Hepatocyte (in vitro differentiated cells): ENCODE results near the gene STPG4. TPM values are rescaled to one million over a fixed set of nuclear protein-coding genes. Genes with fewer than 3 reads are reported as not detected.

Experiments
- DNase-seq: peaks from one replicate; pipeline ENCODE4 v3.0.0-alpha.2; 2016; ENCODE audit warnings: low spot score
- H2AFZ ChIP-seq: fragments of 200-600 bp; sonication (generic); 2 replicates; pipeline ENCODE4 v1.6.0; 2016; ENCODE audit warnings: antibody characterized with exemption, mild to moderate bottlenecking
- H3K27ac ChIP-seq: fragments of 200-600 bp; sonication (generic); 2 replicates; pipeline ENCODE4 v1.5.1; 2016; ENCODE audit warnings: mild to moderate bottlenecking
- H3K27me3 ChIP-seq: fragments of 200-600 bp; sonication (generic); 2 replicates; pipeline ENCODE4 v1.6.1; 2016
- H3K36me3 ChIP-seq: fragments of 200-600 bp; sonication (generic); replicated peaks from 2 replicates; pipeline ENCODE4 v1.5.1; 2016; ENCODE audit warnings: low read depth; ENCODE audit not compliant: insufficient read depth
- H3K4me1 ChIP-seq: fragments of 200-600 bp; sonication (generic); 2 replicates; pipeline ENCODE4 v1.5.1; 2016; ENCODE audit warnings: mild to moderate bottlenecking, moderate library complexity; ENCODE audit not compliant: insufficient read depth
- H3K4me2 ChIP-seq: fragments of 200-600 bp; sonication (generic); 2 replicates; pipeline ENCODE4 v1.6.0; 2016
- H3K4me3 ChIP-seq: fragments of 200-600 bp; sonication (generic); 2 replicates; pipeline ENCODE4 v1.5.1; 2016; ENCODE audit warnings: mild to moderate bottlenecking
- H3K79me2 ChIP-seq: fragments of 200-600 bp; sonication (generic); 2 replicates; pipeline ENCODE4 v1.6.0; 2017; ENCODE audit warnings: mild to moderate bottlenecking
- H3K9me2 ChIP-seq: fragments of 200-600 bp; sonication (generic); replicated peaks from 2 replicates; pipeline ENCODE4 v1.6.0; 2017; ENCODE audit warnings: mild to moderate bottlenecking; ENCODE audit not compliant: insufficient read depth
- H3K9me3 ChIP-seq: fragments of 200-600 bp; sonication (generic); 2 replicates; pipeline ENCODE4 v1.5.1; 2016; ENCODE audit warnings: low read depth, mild to moderate bottlenecking
- H4K20me1 ChIP-seq: fragments of 200-600 bp; sonication (generic); 2 replicates; pipeline ENCODE4 v1.6.0; 2016; ENCODE audit warnings: mild to moderate bottlenecking; ENCODE audit not compliant: insufficient read depth, poor library complexity, severe bottlenecking
- EZH2 ChIP-seq: fragments of 200-600 bp; sonication (generic); IDR thresholded peaks from 2 replicates; pipeline ENCODE4 v1.6.1; 2016; ENCODE audit warnings: antibody characterized with exemption, mild to moderate bottlenecking, borderline replicate concordance
- EZH2phosphoT487 ChIP-seq: fragments of 200-600 bp; sonication (generic); IDR thresholded peaks from one replicate; pipeline ENCODE4 v1.6.1; 2018; ENCODE audit warnings: antibody characterized with exemption, mild to moderate bottlenecking, low read depth, moderate library complexity; ENCODE audit not compliant: unreplicated experiment, severe bottlenecking
- WGBS: methylation state at CpG from one replicate; pipeline ENCODE4 v1.1.6; 2016; ENCODE audit warnings: low lambda C conversion rate; ENCODE audit errors: missing lambda C conversion rate; 5-methylcytosine and 5-hydroxymethylcytosine counted together
- polyA plus RNA-seq: library from polyadenylated mRNA; unstranded; fragments of >200 nt; fragmentation: Nextera tagmentation; extraction: Ambion mirVana; gene quantifications from 2 replicates; pipeline ENCODE4 v1.2.1, GENCODE V29; 2016
- total RNA-seq: library from RNA; depleted of rRNA; stranded (reverse); fragments of >200 nt; gene quantifications from 2 replicates; pipeline ENCODE4 v1.2.3, GENCODE V29; 2014
- TF ChIP-seq, protein P1 (sequence below): fragments of 200-600 bp; sonication (generic); IDR thresholded peaks from 2 replicates; pipeline ENCODE4 v1.5.1; 2016; ENCODE audit warnings: antibody characterized with exemption, mild to moderate bottlenecking; ENCODE audit not compliant: poor library complexity

Gene STPG4
- total and polyA plus RNA-seq, 2 experiments from 2014 or later = 0.19 TPM; not detected in 1

DNA sequence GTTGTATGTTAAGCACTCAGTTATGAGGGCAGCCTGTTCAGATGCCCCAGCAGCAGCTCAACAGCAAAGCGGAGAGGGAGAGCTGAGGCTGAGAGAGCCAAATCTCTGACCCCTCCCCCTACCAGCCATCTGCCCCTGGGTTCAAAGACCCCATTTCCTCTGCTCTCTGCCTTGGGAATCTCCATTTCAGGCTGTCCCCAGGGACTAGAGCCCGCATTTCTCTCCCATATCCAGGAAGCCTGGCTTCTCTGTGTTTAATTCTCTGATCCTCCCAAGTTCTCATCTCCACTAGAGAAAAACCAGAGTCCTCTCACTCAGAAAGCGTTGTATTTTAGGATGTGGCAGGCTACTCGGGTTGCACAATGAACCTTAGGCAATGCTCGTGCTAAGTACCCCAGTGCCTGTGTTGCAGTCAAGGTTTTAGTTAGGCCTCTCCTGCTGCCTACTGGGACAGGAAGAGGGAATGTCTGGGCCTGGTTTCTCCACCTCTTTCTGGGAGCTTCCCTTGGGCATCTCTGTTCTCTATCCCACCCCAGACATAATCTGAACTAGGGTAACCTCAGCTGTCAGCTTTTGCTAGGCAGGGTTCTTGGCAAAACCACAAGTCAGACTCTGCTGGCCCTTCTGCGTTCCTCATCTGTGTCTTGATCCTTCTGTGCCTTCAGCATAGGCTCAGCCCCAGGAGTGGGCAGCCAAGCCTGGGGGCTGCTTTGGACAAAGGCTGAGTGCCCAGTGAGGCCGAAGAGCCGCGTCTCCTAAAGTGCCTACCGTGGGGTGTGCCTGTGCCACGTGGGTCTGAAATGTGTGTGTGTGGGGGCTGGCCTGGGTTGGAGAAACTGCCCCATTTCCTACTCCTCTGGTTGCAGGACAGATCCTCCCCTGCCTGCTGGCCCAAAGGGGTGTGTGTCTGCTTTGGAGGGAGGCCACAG is 96.8 kb downstream of the STPG4 start:
- Histone ChIP-seq H3K36me3 (no peaks in the 10 kb centered on the region), H3K27ac (peak overlapping the region; percentile 33), H2AFZ (no peak overlapping the region), H3K9me3 (no peaks in the 10 kb centered on the region), H3K27me3 (no peaks in the 10 kb centered on the region), H4K20me1 (no peaks in the 10 kb centered on the region), H3K4me1 (peaks cover 28% of the 10 kb centered on the region), H3K79me2 (no peaks in the 10 kb centered on the region), H3K4me2 (no peak overlapping the region), H3K9me2 (no peaks in the 10 kb centered on the region), H3K4me3 (no peak overlapping the region)
- 71% methylated on average over 11 of the region's 11 CpGs for WGBS
- no peak for TF ChIP-seq EZH2phosphoT487
- TF ChIP-seq EZH2 = no peak
- TF ChIP-seq, protein P1, sequence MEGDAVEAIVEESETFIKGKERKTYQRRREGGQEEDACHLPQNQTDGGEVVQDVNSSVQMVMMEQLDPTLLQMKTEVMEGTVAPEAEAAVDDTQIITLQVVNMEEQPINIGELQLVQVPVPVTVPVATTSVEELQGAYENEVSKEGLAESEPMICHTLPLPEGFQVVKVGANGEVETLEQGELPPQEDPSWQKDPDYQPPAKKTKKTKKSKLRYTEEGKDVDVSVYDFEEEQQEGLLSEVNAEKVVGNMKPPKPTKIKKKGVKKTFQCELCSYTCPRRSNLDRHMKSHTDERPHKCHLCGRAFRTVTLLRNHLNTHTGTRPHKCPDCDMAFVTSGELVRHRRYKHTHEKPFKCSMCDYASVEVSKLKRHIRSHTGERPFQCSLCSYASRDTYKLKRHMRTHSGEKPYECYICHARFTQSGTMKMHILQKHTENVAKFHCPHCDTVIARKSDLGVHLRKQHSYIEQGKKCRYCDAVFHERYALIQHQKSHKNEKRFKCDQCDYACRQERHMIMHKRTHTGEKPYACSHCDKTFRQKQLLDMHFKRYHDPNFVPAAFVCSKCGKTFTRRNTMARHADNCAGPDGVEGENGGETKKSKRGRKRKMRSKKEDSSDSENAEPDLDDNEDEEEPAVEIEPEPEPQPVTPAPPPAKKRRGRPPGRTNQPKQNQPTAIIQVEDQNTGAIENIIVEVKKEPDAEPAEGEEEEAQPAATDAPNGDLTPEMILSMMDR = no peak
- DNase-seq = peak; percentile 66

DNA sequence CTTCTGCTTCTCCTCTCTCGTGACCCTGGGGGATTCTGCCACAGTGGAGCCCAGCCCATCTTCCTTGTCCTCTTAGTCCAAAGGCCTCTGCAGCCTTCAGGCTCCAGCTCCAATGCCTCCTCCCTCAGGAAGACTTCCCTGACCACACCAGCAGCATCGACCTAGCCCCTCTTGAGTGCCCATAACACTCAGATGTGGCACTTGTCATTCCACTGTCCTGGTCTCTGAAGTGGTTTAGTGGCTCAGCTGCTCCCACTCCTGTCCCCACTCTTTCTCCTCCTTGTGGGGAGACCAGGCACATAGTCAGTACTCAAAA is 97.5 kb downstream of the STPG4 start:
- Histone ChIP-seq H3K4me3 (no peak overlapping the region), H3K27ac (peak overlapping the region; percentile 33), H4K20me1 (no peaks in the 10 kb centered on the region), H3K4me2 (no peak overlapping the region), H3K4me1 (peaks cover 23% of the 10 kb centered on the region), H2AFZ (no peak overlapping the region), H3K36me3 (no peaks in the 10 kb centered on the region), H3K27me3 (no peaks in the 10 kb centered on the region), H3K9me3 (no peaks in the 10 kb centered on the region), H3K9me2 (no peaks in the 10 kb centered on the region), H3K79me2 (no peaks in the 10 kb centered on the region)
- no peak for DNase-seq
- 69% methylated on average over 2 of the region's 2 CpGs for WGBS
- TF ChIP-seq, protein P1 = no peak
- no peak for TF ChIP-seq EZH2phosphoT487
- TF ChIP-seq EZH2 = no peak

DNA sequence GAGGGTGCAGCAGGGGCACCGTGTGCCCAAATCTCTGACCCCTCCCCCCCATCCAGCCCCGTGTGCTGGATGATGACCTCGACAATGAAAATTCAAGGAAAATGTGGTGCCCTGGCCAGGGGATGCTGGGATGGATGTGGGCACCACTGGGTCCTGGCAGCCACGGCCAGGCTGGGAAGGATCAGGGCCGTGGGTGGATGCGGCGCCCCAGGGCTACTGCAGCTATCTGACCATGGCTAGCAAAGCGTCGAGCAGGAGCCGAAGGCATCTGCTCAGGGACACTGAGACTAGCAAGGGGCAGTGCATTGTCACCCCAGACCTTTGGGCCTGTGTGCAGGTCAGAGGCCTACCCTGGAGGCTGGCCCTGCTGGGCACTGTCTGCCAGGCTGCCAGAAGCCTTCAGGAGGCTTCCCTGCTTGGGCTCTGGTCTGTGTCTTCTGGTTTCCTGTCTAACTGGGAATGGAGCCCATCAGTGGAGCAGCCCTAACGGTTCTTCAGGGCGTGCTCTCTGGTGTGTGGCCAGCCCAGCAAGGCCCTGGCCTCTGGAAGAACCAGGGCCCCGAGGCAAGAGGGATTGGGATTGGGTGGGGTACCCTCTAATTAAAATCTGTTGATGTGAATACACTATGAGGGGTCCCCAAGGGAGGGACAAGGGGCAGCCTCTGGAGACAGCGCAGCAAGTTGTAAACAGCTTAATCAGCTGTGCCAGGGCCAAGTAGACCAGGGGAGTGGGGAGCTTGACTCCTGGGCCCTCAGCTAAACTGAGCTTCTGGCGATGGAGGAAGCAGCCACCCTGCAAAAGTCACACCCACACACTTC is 98.0 kb downstream of the STPG4 start:
- no peaks in the 10 kb centered on the region for H3K9me3 ChIP-seq
- no peaks in the 10 kb centered on the region for H3K36me3 ChIP-seq
- H3K4me3 ChIP-seq = no peak overlapping the region
- no peak for DNase-seq
- peaks cover 21% of the 10 kb centered on the region for H3K4me1 ChIP-seq
- H3K27ac ChIP-seq = peak overlapping the region; percentile 33
- TF ChIP-seq EZH2 = no peak
- no peaks in the 10 kb centered on the region for H3K79me2 ChIP-seq
- no peaks in the 10 kb centered on the region for H3K27me3 ChIP-seq
- peak overlapping the region; percentile 41 for H3K4me2 ChIP-seq
- no peaks in the 10 kb centered on the region for H4K20me1 ChIP-seq
- WGBS = 64% methylated on average over 15 of the region's 15 CpGs
- no peaks in the 10 kb centered on the region for H3K9me2 ChIP-seq
- no peak overlapping the region for H2AFZ ChIP-seq

DNA sequence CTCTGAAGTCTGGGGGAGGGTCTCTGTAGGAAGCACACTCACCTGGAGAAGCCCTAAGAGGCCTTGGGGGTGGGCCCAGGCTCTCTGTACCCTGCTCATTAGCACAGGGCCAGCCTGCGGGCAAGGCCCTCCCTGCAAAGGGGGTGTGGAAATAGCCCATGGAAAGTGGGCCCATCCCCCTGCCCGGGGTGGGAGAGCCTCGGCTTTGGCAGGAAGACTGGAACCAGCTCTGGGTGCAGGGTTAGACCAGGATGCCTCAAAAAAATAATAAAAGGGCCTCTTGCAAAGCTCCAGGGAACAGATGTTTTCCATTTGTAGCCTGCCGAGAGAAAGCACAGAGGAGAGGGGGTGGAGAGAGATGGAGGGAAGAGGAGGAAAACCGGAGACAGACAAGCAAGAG is 98.7 kb downstream of the STPG4 start:
- WGBS = 41% methylated on average over 5 of the region's 5 CpGs
- Histone ChIP-seq H3K36me3 (no peaks in the 10 kb centered on the region), H3K4me2 (peak overlapping the region; percentile 41)

More for the DNA sequence above, 98.7 kb downstream of the STPG4 start:
- TF ChIP-seq, protein P1 = no peak
- H4K20me1 ChIP-seq = no peaks in the 10 kb centered on the region
- no peaks in the 10 kb centered on the region for H3K9me2 ChIP-seq
- H3K79me2 ChIP-seq = no peaks in the 10 kb centered on the region
- H3K4me3 ChIP-seq = no peak overlapping the region
- H3K9me3 ChIP-seq = no peaks in the 10 kb centered on the region
- H3K27me3 ChIP-seq = no peaks in the 10 kb centered on the region
- H2AFZ ChIP-seq = no peak overlapping the region
- peaks cover 21% of the 10 kb centered on the region for H3K4me1 ChIP-seq
- peak; percentile 45 for DNase-seq
- peak overlapping the region; percentile 33 for H3K27ac ChIP-seq
